ENCODE data around the gene MAGI3.
"Not testable (repeated sequence)": the region's sequence is repeated elsewhere in the genome, so short reads cannot be mapped to it uniquely, and the experiment has no call there.

Gene MAGI3

DNA sequence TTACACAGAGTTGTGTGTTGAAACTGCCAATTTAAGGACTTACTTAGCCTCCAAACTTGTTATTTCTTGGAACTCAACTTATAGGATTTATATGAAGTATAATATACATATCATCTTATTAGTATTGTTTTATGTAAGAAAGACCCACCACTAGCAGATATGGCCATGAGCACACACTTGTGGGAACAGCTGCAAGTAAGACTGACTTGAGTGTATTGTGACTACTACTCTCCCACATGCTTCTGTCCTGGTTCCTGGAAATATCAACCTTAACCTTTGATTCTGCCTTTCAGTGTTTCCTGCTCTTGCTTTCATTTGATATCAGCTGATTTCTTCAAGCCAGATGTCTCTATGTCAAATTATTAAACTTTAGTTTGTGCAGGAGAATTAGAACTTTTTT lies 175.3 kb downstream of the MAGI3 start:
- 0 out of 2 replicates have a peak, but pooled peaks cover 6% of the 10 kb centered on the region for H3K9me3 ChIP-seq (ENCODE audit: insufficient read depth, low read length)
- no peak overlapping the region for H2AFZ ChIP-seq (ENCODE audit: low read depth, low read length)
- no peaks in the 10 kb centered on the region for H4K20me1 ChIP-seq (ENCODE audit: insufficient read depth, low read length)
- no peaks in the 10 kb centered on the region for H3K36me3 ChIP-seq (replicated peaks; ENCODE audit: low read depth, low read length)
- no peak overlapping the region for H3K4me3 ChIP-seq (ENCODE audit: low read length)
- no peak for TF ChIP-seq EZH2phosphoT487 (IDR thresholded peaks at IDR 0.05; ENCODE audit: low read depth)
- TF ChIP-seq, protein P1, sequence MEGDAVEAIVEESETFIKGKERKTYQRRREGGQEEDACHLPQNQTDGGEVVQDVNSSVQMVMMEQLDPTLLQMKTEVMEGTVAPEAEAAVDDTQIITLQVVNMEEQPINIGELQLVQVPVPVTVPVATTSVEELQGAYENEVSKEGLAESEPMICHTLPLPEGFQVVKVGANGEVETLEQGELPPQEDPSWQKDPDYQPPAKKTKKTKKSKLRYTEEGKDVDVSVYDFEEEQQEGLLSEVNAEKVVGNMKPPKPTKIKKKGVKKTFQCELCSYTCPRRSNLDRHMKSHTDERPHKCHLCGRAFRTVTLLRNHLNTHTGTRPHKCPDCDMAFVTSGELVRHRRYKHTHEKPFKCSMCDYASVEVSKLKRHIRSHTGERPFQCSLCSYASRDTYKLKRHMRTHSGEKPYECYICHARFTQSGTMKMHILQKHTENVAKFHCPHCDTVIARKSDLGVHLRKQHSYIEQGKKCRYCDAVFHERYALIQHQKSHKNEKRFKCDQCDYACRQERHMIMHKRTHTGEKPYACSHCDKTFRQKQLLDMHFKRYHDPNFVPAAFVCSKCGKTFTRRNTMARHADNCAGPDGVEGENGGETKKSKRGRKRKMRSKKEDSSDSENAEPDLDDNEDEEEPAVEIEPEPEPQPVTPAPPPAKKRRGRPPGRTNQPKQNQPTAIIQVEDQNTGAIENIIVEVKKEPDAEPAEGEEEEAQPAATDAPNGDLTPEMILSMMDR (IDR thresholded peaks at IDR 0.05; ENCODE audit: low read depth, low read length), result no peak
- H3K27ac ChIP-seq (ENCODE audit: low read length), result no peak overlapping the region
- H3K79me2 ChIP-seq (ENCODE audit: low read length), result no peaks in the 10 kb centered on the region
- no peaks in the 10 kb centered on the region for H3K27me3 ChIP-seq (ENCODE audit: low read depth, low read length)
- H3K4me1 ChIP-seq (ENCODE audit: low read length), result no peaks in the 10 kb centered on the region
- H3K4me2 ChIP-seq (ENCODE audit: low read length), result no peak overlapping the region
- H3K9ac ChIP-seq (ENCODE audit: low read length), result no peak overlapping the region

DNA sequence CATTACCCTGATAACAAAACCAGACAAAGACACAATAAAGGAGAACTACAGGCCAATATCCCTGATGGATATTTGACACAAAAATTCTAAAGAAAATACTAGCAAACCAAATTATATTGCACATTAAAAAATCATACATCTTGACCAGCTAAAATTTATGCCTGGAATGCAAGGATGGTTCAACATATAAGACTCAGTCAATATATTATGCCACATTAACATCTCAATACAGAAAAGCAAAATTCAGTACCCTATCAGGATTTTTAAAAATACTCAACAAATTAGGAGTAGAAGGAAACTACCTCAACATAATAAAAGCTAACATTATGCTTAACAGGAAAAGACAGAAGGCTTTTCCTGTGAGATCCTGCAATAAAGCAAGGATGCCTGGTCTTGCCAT lies 177.1 kb downstream of the MAGI3 start:
- H3K9ac ChIP-seq (ENCODE audit: low read length), result no peak overlapping the region
- H3K9me3 ChIP-seq (ENCODE audit: insufficient read depth, low read length), result 0 out of 2 replicates have a peak, but pooled peaks cover 6% of the 10 kb centered on the region
- H3K27me3 ChIP-seq (ENCODE audit: low read depth, low read length), result no peaks in the 10 kb centered on the region
- H3K4me2 ChIP-seq (ENCODE audit: low read length), result no peak overlapping the region
- no peak overlapping the region for H3K4me3 ChIP-seq (ENCODE audit: low read length)
- no peaks in the 10 kb centered on the region for H4K20me1 ChIP-seq (ENCODE audit: insufficient read depth, low read length)
- no peak for TF ChIP-seq EZH2phosphoT487 (IDR thresholded peaks at IDR 0.05; ENCODE audit: low read depth)
- TF ChIP-seq, protein P1 (IDR thresholded peaks at IDR 0.05; ENCODE audit: low read depth, low read length), result no peak
- H3K36me3 ChIP-seq (replicated peaks; ENCODE audit: low read depth, low read length), result no peaks in the 10 kb centered on the region
- H3K79me2 ChIP-seq (ENCODE audit: low read length), result no peaks in the 10 kb centered on the region
- no peaks in the 10 kb centered on the region for H3K4me1 ChIP-seq (ENCODE audit: low read length)
- H3K27ac ChIP-seq (ENCODE audit: low read length), result no peak overlapping the region
- H2AFZ ChIP-seq (ENCODE audit: low read depth, low read length), result no peak overlapping the region

DNA sequence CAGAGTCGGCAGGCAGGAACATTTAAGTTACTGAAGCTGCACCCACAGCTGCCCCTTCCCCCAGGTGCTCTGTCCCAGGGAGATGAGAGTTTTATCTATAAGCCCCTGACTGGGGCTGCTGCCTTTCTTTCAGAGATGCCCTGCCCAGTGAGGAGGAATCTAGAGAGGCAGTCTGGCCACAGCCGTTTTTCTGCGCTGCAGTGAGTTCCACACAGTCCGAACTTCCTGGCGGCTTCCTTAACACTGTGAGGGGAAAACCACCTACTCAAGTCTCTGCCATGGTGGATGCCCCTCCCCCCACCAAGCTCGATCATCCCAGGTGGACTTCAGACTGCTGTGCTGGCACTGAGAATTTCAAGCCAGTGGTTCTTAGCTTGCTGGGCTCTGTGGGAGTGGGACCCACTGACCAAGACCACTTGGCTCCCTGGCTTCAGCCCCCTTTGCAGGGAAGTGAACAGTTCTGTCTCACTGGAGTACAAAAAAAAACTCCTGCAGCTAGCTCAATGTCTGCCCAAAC lies 185.5 kb downstream of the MAGI3 start:
- not testable (repeated sequence) for H3K79me2 ChIP-seq (ENCODE audit: low read length); H3K4me1 ChIP-seq (ENCODE audit: low read length)

DNA sequence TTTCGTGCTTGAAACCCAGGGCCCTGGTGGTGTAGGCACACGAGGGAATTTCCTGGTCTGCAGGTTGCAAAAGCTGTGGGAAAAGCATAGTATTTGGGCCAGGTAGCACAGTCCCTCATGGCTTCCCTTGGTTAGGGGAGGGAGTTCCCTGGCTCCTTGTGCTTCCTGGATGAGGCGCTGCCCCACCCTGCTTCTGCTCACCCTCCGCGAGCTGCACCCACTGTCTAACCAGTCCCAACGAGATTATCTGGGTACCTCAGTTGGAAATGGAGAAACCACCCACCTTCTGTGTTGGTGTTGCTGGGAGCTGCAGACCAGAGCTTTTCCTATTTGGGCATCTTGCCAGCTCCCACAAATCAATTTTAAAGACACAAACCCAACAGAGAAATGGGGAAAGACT lies 186.0 kb downstream of the MAGI3 start:
- H3K36me3 ChIP-seq (replicated peaks; ENCODE audit: low read depth, low read length), result no peaks in the 10 kb centered on the region
- H3K4me2 ChIP-seq (ENCODE audit: low read length), result no peak overlapping the region
- H3K27me3 ChIP-seq (ENCODE audit: low read depth, low read length), result no peaks in the 10 kb centered on the region
- H3K27ac ChIP-seq (ENCODE audit: low read length), result no peak overlapping the region
- H3K4me3 ChIP-seq (ENCODE audit: low read length), result no peak overlapping the region
- TF ChIP-seq, protein P1 (IDR thresholded peaks at IDR 0.05; ENCODE audit: low read depth, low read length), result no peak
- TF ChIP-seq EZH2phosphoT487 (IDR thresholded peaks at IDR 0.05; ENCODE audit: low read depth), result no peak
- no peak overlapping the region for H2AFZ ChIP-seq (ENCODE audit: low read depth, low read length)
- no peaks in the 10 kb centered on the region for H3K79me2 ChIP-seq (ENCODE audit: low read length)
- H4K20me1 ChIP-seq (ENCODE audit: insufficient read depth, low read length), result no peaks in the 10 kb centered on the region
- H3K9me3 ChIP-seq (ENCODE audit: insufficient read depth, low read length), result no peaks in the 10 kb centered on the region
- H3K9ac ChIP-seq (ENCODE audit: low read length), result no peak overlapping the region
- H3K4me1 ChIP-seq (ENCODE audit: low read length), result no peaks in the 10 kb centered on the region

More for the DNA sequence above, 185.5 kb downstream of the MAGI3 start:
- not testable (repeated sequence) for H2AFZ ChIP-seq (ENCODE audit: low read depth, low read length); H3K27me3 ChIP-seq (ENCODE audit: low read depth, low read length); H3K4me3 ChIP-seq (ENCODE audit: low read length); H3K36me3 ChIP-seq (replicated peaks; ENCODE audit: low read depth, low read length); H3K4me2 ChIP-seq (ENCODE audit: low read length); H4K20me1 ChIP-seq (ENCODE audit: insufficient read depth, low read length); H3K9me3 ChIP-seq (ENCODE audit: insufficient read depth, low read length); H3K9ac ChIP-seq (ENCODE audit: low read length); H3K27ac ChIP-seq (ENCODE audit: low read length)

Data from OCI-LY3 (cell line).